ENCODE results near the gene NTRK3.
A peak's percentile ranks its signal among the peaks of the same experiment; 100 is the strongest.

Gene NTRK3

DNA sequence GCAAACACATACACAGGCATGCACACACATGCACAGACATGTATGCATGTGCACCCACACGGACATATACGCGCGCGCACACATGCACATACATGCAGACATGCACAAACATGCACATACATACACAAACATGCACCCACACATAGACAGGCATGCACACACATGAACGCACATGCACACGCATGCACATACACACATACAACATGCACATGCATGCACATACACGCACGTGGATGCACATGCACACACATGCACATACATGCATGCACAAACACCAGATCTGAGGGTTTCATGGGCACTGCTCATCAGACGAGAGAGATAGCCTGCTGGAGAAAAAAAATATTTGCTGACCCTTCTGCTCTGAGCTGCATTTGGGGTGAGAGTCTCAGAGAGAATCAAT, 31.7 kb upstream of the NTRK3 start:
- H2BK5ac ChIP-seq (ENCODE audit: low read depth, low read length, poor library complexity): no peak overlapping the region
- H4K12ac ChIP-seq (ENCODE audit: low read depth, low read length): no peak overlapping the region
- no peak overlapping the region for H2BK120ac ChIP-seq (ENCODE audit: insufficient read depth, low read length, poor library complexity)
- peaks cover 8 to 10% of the 10 kb centered on the region in 2 experiments for H3K4me1 ChIP-seq (ENCODE audit: control insufficient read depth in 1 of 2, insufficient read depth in 2 of 2, low read length in 2 of 2)
- no peak overlapping the region for H3K18ac ChIP-seq (ENCODE audit: low read length)
- H2AFZ ChIP-seq (ENCODE audit: insufficient read depth, low read length, poor library complexity): no peak overlapping the region
- H3K36me3 ChIP-seq (ENCODE audit: control insufficient read depth in 1 of 2, insufficient read depth in 2 of 2, low read length in 2 of 2): no peaks in the 10 kb centered on the region
- DNase-seq: no peak
- no peak overlapping the region for H2AK5ac ChIP-seq (ENCODE audit: low read length)
- no peaks in the 10 kb centered on the region for H3K79me2 ChIP-seq (ENCODE audit: control insufficient read depth, insufficient read depth, low read length, poor library complexity)
- no CpG with 5 or more reads among the region's 10 CpGs for WGBS (ENCODE audit: extremely low coverage, insufficient coverage, insufficient read length)
- no peak overlapping the region for H3K14ac ChIP-seq (ENCODE audit: low read length)
- H3K27ac ChIP-seq (ENCODE audit: low read depth, low read length): no peak overlapping the region
- H3K9me3 ChIP-seq (ENCODE audit: insufficient read depth, low read depth, low read length): peaks cover 1% of the 10 kb centered on the region
- no peak overlapping the region for H3K9ac ChIP-seq (ENCODE audit: low read length)
- H3K4me3 ChIP-seq (ENCODE audit: low read depth, low read length): peak overlapping the region; percentile 3
- no peaks in the 10 kb centered on the region for H3K79me1 ChIP-seq (ENCODE audit: low read length)
- no peak overlapping the region for H3K4me2 ChIP-seq (ENCODE audit: low read length)
- no peak overlapping the region for H3K23ac ChIP-seq (ENCODE audit: low read length)
- H2BK12ac ChIP-seq (ENCODE audit: low read length): no peak overlapping the region
- H4K91ac ChIP-seq (ENCODE audit: low read depth, low read length): no peak overlapping the region
- no peak overlapping the region for H3K4ac ChIP-seq (ENCODE audit: low read depth, low read length)
- H4K8ac ChIP-seq (ENCODE audit: low read depth, low read length): no peak overlapping the region
- H3K27me3 ChIP-seq (ENCODE audit: insufficient read depth, low read length): no peaks in the 10 kb centered on the region

GRCh38 chr15:88284318-88284998, 27.9 kb upstream of the NTRK3 start:
- no peak overlapping the region for H2AFZ ChIP-seq (ENCODE audit: insufficient read depth, low read length, poor library complexity)
- no peaks in the 10 kb centered on the region for H3K79me1 ChIP-seq (ENCODE audit: low read length)
- no peak overlapping the region for H2BK12ac ChIP-seq (ENCODE audit: low read length)
- H3K4me1 ChIP-seq (ENCODE audit: control insufficient read depth in 1 of 2, insufficient read depth in 2 of 2, low read length in 2 of 2): peaks cover 8 to 10% of the 10 kb centered on the region in 2 experiments
- no peak overlapping the region for H3K14ac ChIP-seq (ENCODE audit: low read length)
- H3K23ac ChIP-seq (ENCODE audit: low read length): no peak overlapping the region
- no peak overlapping the region for H3K27ac ChIP-seq (ENCODE audit: low read depth, low read length)
- H3K9ac ChIP-seq (ENCODE audit: low read length): no peak overlapping the region
- H3K36me3 ChIP-seq (ENCODE audit: control insufficient read depth in 1 of 2, insufficient read depth in 2 of 2, low read length in 2 of 2): no peaks in the 10 kb centered on the region
- whole genome bisulfite sequencing (ENCODE audit: extremely low coverage, insufficient coverage, insufficient read length): no CpG with 5 or more reads among the region's 15 CpGs
- no peaks in the 10 kb centered on the region for H3K27me3 ChIP-seq (ENCODE audit: insufficient read depth, low read length)
- H3K4ac ChIP-seq (ENCODE audit: low read depth, low read length): no peak overlapping the region
- H2BK120ac ChIP-seq (ENCODE audit: insufficient read depth, low read length, poor library complexity): no peak overlapping the region
- H2AK5ac ChIP-seq (ENCODE audit: low read length): no peak overlapping the region
- H3K18ac ChIP-seq (ENCODE audit: low read length): no peak overlapping the region
- H2BK5ac ChIP-seq (ENCODE audit: low read depth, low read length, poor library complexity): no peak overlapping the region
- no peak overlapping the region for H3K4me2 ChIP-seq (ENCODE audit: low read length)
- H3K79me2 ChIP-seq (ENCODE audit: control insufficient read depth, insufficient read depth, low read length, poor library complexity): no peaks in the 10 kb centered on the region
- DNase-seq: no peak
- no peak overlapping the region for H3K4me3 ChIP-seq (ENCODE audit: low read depth, low read length)
- no peak overlapping the region for H4K12ac ChIP-seq (ENCODE audit: low read depth, low read length)
- H3K9me3 ChIP-seq (ENCODE audit: insufficient read depth, low read depth, low read length): no peaks in the 10 kb centered on the region
- H4K8ac ChIP-seq (ENCODE audit: low read depth, low read length): no peak overlapping the region
- H4K91ac ChIP-seq (ENCODE audit: low read depth, low read length): no peak overlapping the region

- WGBS (ENCODE audit: extremely low coverage, insufficient coverage, insufficient read length): no CpG with 5 or more reads among the region's 5 CpGs
- Histone ChIP-seq H3K79me2 (ENCODE audit: control insufficient read depth, insufficient read depth, low read length, poor library complexity) (no peaks in the 10 kb centered on the region), H2BK12ac (ENCODE audit: low read length) (no peak overlapping the region), H3K23ac (ENCODE audit: low read length) (no peak overlapping the region), H3K4ac (ENCODE audit: low read depth, low read length) (no peak overlapping the region), H2AFZ (ENCODE audit: insufficient read depth, low read length, poor library complexity) (no peak overlapping the region), H3K18ac (ENCODE audit: low read length) (no peak overlapping the region), H2BK120ac (ENCODE audit: insufficient read depth, low read length, poor library complexity) (no peak overlapping the region), H3K79me1 (ENCODE audit: low read length) (no peaks in the 10 kb centered on the region), H2AK5ac (ENCODE audit: low read length) (no peak overlapping the region), H3K27me3 (ENCODE audit: insufficient read depth, low read length) (no peaks in the 10 kb centered on the region), H3K14ac (ENCODE audit: low read length) (no peak overlapping the region), H3K4me3 (ENCODE audit: low read depth, low read length) (no peak overlapping the region), H3K4me2 (ENCODE audit: low read length) (no peak overlapping the region), H3K9me3 (ENCODE audit: insufficient read depth, low read depth, low read length) (no peaks in the 10 kb centered on the region), H3K9ac (ENCODE audit: low read length) (no peak overlapping the region), H3K36me3 (ENCODE audit: control insufficient read depth in 1 of 2, insufficient read depth in 2 of 2, low read length in 2 of 2) (no peaks in the 10 kb centered on the region), H2BK5ac (ENCODE audit: low read depth, low read length, poor library complexity) (no peak overlapping the region), H4K91ac (ENCODE audit: low read depth, low read length) (no peak overlapping the region), H3K27ac (ENCODE audit: low read depth, low read length) (no peak overlapping the region), H3K4me1 (ENCODE audit: control insufficient read depth in 1 of 2, insufficient read depth in 2 of 2, low read length in 2 of 2) (peaks cover 8 to 10% of the 10 kb centered on the region in 2 experiments), H4K12ac (ENCODE audit: low read depth, low read length) (no peak overlapping the region), H4K8ac (ENCODE audit: low read depth, low read length) (no peak overlapping the region)
- DNase-seq: no peak
Measured at GRCh38 chr15:88282614-88283013, 26.1 kb upstream of the NTRK3 start.

GRCh38 chr15:88276821-88277410, 20.4 kb upstream of the NTRK3 start:
- H3K4me3 ChIP-seq (ENCODE audit: low read depth, low read length): no peak overlapping the region
- no peak overlapping the region for H2AK5ac ChIP-seq (ENCODE audit: low read length)
- no peaks in the 10 kb centered on the region for H3K27me3 ChIP-seq (ENCODE audit: insufficient read depth, low read length)
- WGBS (ENCODE audit: extremely low coverage, insufficient coverage, insufficient read length): no CpG with 5 or more reads among the region's 16 CpGs
- H4K91ac ChIP-seq (ENCODE audit: low read depth, low read length): no peak overlapping the region
- H3K4ac ChIP-seq (ENCODE audit: low read depth, low read length): no peak overlapping the region
- H3K36me3 ChIP-seq (ENCODE audit: control insufficient read depth in 1 of 2, insufficient read depth in 2 of 2, low read length in 2 of 2): no peaks in the 10 kb centered on the region
- H3K79me2 ChIP-seq (ENCODE audit: control insufficient read depth, insufficient read depth, low read length, poor library complexity): no peaks in the 10 kb centered on the region
- no peak overlapping the region for H2BK5ac ChIP-seq (ENCODE audit: low read depth, low read length, poor library complexity)
- H3K79me1 ChIP-seq (ENCODE audit: low read length): no peaks in the 10 kb centered on the region
- H2AFZ ChIP-seq (ENCODE audit: insufficient read depth, low read length, poor library complexity): no peak overlapping the region
- H4K12ac ChIP-seq (ENCODE audit: low read depth, low read length): no peak overlapping the region
- H3K9ac ChIP-seq (ENCODE audit: low read length): no peak overlapping the region
- H3K27ac ChIP-seq (ENCODE audit: low read depth, low read length): no peak overlapping the region
- H3K4me1 ChIP-seq (ENCODE audit: control insufficient read depth in 1 of 2, insufficient read depth in 2 of 2, low read length in 2 of 2): no peaks in the 10 kb centered on the region
- no peak overlapping the region for H2BK12ac ChIP-seq (ENCODE audit: low read length)
- H3K9me3 ChIP-seq (ENCODE audit: insufficient read depth, low read depth, low read length): peaks cover 2% of the 10 kb centered on the region
- H2BK120ac ChIP-seq (ENCODE audit: insufficient read depth, low read length, poor library complexity): no peak overlapping the region
- H4K8ac ChIP-seq (ENCODE audit: low read depth, low read length): no peak overlapping the region
- no peak overlapping the region for H3K4me2 ChIP-seq (ENCODE audit: low read length)
- no peak overlapping the region for H3K14ac ChIP-seq (ENCODE audit: low read length)
- no peak for DNase-seq
- H3K23ac ChIP-seq (ENCODE audit: low read length): no peak overlapping the region
- no peak overlapping the region for H3K18ac ChIP-seq (ENCODE audit: low read length)

Measured in trophoblast cell (in vitro differentiated cells and primary cell).